K562 (cell line): ENCODE measurements around the gene PLXDC1. TPM values are rescaled to one million over a fixed set of nuclear protein-coding genes. Genes with fewer than 3 reads are reported as not detected.

Experiments
- HOXB6 ChIP-seq: fragments of 250-450 bp; sonication (Bioruptor Pico); IDR thresholded peaks from 2 replicates; pipeline ENCODE4 v1.5.1; 2022; ENCODE audit warnings: mild to moderate bottlenecking, borderline replicate concordance
- LARP7 ChIP-seq: fragments of 450-650 bp; IDR thresholded peaks from 2 replicates; pipeline ENCODE4 v1.6.1; 2016
- POLR2G ChIP-seq: fragments of 200-400 bp; formaldehyde crosslinking; IDR thresholded peaks from 2 replicates; pipeline ENCODE4 v1.6.1; 2017; ENCODE audit warnings: low read depth, mild to moderate bottlenecking, antibody characterized with exemption, low read length, moderate library complexity
- SMAD4 ChIP-seq: fragments of 250-450 bp; sonication (Bioruptor Pico); conservative IDR thresholded peaks from 2 replicates; pipeline ENCODE4 v1.8.0; 2021; ENCODE audit warnings: inconsistent platforms, mild to moderate bottlenecking, moderate library complexity
- STAG1 ChIP-seq: sonication (generic); formaldehyde crosslinking; IDR thresholded peaks from 2 replicates; pipeline ENCODE4 v1.5.0; 2020; ENCODE audit warnings: missing genetic modification reagents, borderline replicate concordance
- XRCC5 ChIP-seq: fragments of 200-400 bp; formaldehyde crosslinking; IDR thresholded peaks from 2 replicates; pipeline ENCODE4 v1.6.1; 2017; ENCODE audit warnings: low read depth, mild to moderate bottlenecking, low read length
- YY1 ChIP-seq, 3 experiments: IDR thresholded peaks; 2 replicates each; pipeline ENCODE4 v1.6.1; 2011; ENCODE audit warnings: low read length in 2 of 3, mild to moderate bottlenecking in 2 of 3, moderate library complexity in 2 of 3, borderline replicate concordance in 1 of 3, control low read depth in 1 of 3, low read depth in 1 of 3; ENCODE audit not compliant: insufficient read depth in 3 of 3, insufficient replicate concordance in 2 of 3, control insufficient read depth in 1 of 3, insufficient read length in 1 of 3; ENCODE audit errors: extremely low read depth in 1 of 3
- ZNF133 ChIP-seq: fragments of 250-450 bp; sonication (Bioruptor Pico); IDR thresholded peaks from 2 replicates; pipeline ENCODE4 v1.4.0; 2020; ENCODE audit warnings: mild to moderate bottlenecking
- polyA plus RNA-seq, 8 experiments: library from polyadenylated mRNA; depleted of rRNA in 4 of 8; stranded (reverse) in 5 of 8; unstranded in 3 of 8; fragments of >200 nt; fragmentation: Nextera tagmentation in 2 of 8; fragmentation: Illumina TruSeq in 1 of 8; extraction: Ambion mirVana in 2 of 8; extraction: Trizol in 1 of 8; gene quantifications; 2 replicates each; pipeline versions ENCODE4 v1.2.1 to v1.2.3, GENCODE V29; 2011 to 2014; ENCODE audit warnings: inconsistent platforms in 1 of 8, missing spikeins in 1 of 8
- total RNA-seq, 7 experiments: library from RNA; depleted of rRNA in 6 of 7; stranded (reverse); fragments of >200 nt in 6 of 7; fragmentation: Illumina TruSeq in 2 of 7; extraction: Trizol in 2 of 7; gene quantifications; 2 replicates each; pipeline versions ENCODE4 v1.2.1 to v1.2.3, GENCODE V29; 2011 to 2021; ENCODE audit warnings: low replicate concordance in 1 of 7
- TF ChIP-seq, protein P1 (sequence below): fragments of 200-800 bp; sonication (Bioruptor generic); IDR thresholded peaks from 2 replicates; pipeline ENCODE4 v1.6.1; 2017; ENCODE audit warnings: missing genetic modification characterization, missing compliant biosample characterization
- TF ChIP-seq, protein P2 (sequence below): fragments of 250-450 bp; sonication (Bioruptor Pico); IDR thresholded peaks from 2 replicates; pipeline ENCODE4 v1.5.0; 2022; ENCODE audit warnings: mild to moderate bottlenecking
- TF ChIP-seq, protein P3 (sequence below), 2 experiments: fragments of 450-650 bp; formaldehyde crosslinking in 1 of 2; IDR thresholded peaks; 2 replicates each; pipeline versions ENCODE4 v1.4.0 to v1.6.1; 2014 to 2020; ENCODE audit warnings: mild to moderate bottlenecking in 2 of 2, borderline replicate concordance in 1 of 2, low read depth in 1 of 2

Gene PLXDC1
- total and polyA plus RNA-seq, 9 of the 15 experiments (the other 6 are each of a cell fraction or from before 2014, with no cell fraction given) = not detected

DNA sequence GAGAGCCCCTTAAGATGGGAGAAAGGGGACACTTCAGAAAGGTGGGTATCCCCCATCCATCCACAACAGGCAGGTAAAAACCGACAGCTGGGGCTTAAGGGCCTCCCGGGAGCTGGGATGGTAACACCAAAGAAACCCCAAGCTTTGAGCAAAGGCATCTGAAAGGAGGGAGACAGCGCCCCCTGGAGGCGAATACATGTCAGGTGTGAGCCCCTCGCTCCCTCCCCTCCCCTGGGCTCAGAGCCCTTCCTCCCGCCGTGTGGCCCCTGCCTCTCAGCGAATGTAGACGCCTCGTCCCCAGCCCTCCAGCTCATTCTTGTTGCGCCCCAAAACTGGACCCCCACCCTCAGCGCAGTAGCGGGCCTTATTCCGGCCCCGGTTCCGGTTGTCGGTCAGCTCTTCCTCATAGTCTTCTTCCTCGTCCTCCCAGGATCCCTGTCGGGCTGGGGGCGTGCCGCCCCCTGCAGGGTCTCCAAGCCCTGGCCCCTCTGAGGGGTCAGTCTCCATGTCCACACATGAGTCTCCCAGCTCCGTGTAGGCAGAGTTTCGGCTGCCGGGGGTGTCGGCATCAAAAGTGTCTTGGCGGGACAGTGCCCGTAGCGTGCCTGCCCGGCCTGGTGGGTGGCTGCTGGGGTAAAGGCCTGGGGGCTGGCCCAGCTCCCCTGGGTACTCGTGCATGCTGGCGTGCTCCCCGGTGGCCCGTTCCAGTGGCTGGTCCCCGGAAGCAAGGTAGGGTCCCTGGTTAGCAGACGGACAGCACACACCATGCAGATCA is 23.7 kb upstream of the PLXDC1 start (continued):
- TF ChIP-seq, protein P1, sequence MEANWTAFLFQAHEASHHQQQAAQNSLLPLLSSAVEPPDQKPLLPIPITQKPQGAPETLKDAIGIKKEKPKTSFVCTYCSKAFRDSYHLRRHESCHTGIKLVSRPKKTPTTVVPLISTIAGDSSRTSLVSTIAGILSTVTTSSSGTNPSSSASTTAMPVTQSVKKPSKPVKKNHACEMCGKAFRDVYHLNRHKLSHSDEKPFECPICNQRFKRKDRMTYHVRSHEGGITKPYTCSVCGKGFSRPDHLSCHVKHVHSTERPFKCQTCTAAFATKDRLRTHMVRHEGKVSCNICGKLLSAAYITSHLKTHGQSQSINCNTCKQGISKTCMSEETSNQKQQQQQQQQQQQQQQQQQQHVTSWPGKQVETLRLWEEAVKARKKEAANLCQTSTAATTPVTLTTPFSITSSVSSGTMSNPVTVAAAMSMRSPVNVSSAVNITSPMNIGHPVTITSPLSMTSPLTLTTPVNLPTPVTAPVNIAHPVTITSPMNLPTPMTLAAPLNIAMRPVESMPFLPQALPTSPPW (CRISPR knock-in tag) = peak; percentile 39; the same call in 1 of the 2 replicates
- TF ChIP-seq XRCC5 (0 out of 2 replicates have a peak, but pooled peaks have one; percentile 18), POLR2G (peak; percentile 44), STAG1 (peak; percentile 57; the same call in 1 of the 2 replicates), ZNF133 (CRISPR knock-in tag) (no peak), LARP7 (no peak), SMAD4 (CRISPR knock-in tag) (0 out of 2 replicates have a peak, but pooled peaks have one; percentile 4), YY1 (IDR thresholded peaks at IDR 0.05; ENCODE audit: borderline replicate concordance in 1 of 3, control insufficient read depth in 1 of 3, extremely low read depth in 1 of 3, insufficient read depth in 3 of 3, insufficient read length in 1 of 3, insufficient replicate concordance in 2 of 3, low read depth in 1 of 3, low read length in 2 of 3) (no peak), HOXB6 (no peak)
- TF ChIP-seq, protein P2, sequence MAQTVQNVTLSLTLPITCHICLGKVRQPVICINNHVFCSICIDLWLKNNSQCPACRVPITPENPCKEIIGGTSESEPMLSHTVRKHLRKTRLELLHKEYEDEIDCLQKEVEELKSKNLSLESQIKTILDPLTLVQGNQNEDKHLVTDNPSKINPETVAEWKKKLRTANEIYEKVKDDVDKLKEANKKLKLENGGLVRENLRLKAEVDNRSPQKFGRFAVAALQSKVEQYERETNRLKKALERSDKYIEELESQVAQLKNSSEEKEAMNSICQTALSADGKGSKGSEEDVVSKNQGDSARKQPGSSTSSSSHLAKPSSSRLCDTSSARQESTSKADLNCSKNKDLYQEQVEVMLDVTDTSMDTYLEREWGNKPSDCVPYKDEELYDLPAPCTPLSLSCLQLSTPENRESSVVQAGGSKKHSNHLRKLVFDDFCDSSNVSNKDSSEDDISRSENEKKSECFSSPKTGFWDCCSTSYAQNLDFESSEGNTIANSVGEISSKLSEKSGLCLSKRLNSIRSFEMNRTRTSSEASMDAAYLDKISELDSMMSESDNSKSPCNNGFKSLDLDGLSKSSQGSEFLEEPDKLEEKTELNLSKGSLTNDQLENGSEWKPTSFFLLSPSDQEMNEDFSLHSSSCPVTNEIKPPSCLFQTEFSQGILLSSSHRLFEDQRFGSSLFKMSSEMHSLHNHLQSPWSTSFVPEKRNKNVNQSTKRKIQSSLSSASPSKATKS (CRISPR knock-in tag) = no peak
- TF ChIP-seq, protein P3, sequence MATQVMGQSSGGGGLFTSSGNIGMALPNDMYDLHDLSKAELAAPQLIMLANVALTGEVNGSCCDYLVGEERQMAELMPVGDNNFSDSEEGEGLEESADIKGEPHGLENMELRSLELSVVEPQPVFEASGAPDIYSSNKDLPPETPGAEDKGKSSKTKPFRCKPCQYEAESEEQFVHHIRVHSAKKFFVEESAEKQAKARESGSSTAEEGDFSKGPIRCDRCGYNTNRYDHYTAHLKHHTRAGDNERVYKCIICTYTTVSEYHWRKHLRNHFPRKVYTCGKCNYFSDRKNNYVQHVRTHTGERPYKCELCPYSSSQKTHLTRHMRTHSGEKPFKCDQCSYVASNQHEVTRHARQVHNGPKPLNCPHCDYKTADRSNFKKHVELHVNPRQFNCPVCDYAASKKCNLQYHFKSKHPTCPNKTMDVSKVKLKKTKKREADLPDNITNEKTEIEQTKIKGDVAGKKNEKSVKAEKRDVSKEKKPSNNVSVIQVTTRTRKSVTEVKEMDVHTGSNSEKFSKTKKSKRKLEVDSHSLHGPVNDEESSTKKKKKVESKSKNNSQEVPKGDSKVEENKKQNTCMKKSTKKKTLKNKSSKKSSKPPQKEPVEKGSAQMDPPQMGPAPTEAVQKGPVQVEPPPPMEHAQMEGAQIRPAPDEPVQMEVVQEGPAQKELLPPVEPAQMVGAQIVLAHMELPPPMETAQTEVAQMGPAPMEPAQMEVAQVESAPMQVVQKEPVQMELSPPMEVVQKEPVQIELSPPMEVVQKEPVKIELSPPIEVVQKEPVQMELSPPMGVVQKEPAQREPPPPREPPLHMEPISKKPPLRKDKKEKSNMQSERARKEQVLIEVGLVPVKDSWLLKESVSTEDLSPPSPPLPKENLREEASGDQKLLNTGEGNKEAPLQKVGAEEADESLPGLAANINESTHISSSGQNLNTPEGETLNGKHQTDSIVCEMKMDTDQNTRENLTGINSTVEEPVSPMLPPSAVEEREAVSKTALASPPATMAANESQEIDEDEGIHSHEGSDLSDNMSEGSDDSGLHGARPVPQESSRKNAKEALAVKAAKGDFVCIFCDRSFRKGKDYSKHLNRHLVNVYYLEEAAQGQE (IDR thresholded peaks at IDR 0.05; ENCODE audit: borderline replicate concordance) = peak; percentile 52; the same call in 1 of the 2 replicates
- TF ChIP-seq, protein P3 (CRISPR knock-in tag; IDR thresholded peaks at IDR 0.05; ENCODE audit: low read depth) = no peak
